ENCODE measurements around the gene C2orf72. TPM values are rescaled to one million over a fixed set of nuclear protein-coding genes. Genes with fewer than 3 reads are reported as not detected.

The C2orf72 gene
- total RNA-seq, 1 experiment from 2014 or later, result 0.40 TPM

Other genes with a start within 250 kb of the C2orf72 start
- 111 and 113 TPM in 2 replicates for gene ITM2C, start 172.6 kb upstream of the C2orf72 start, total RNA-seq (2014; rRNA removed)
- 0.07 and 0.81 TPM in 2 replicates for gene GPR55, start 112.3 kb upstream of the C2orf72 start, total RNA-seq (2014; rRNA removed)
- gene SPATA3, start 41.4 kb upstream of the C2orf72 start, total RNA-seq (2014; rRNA removed), result not detected in 2 replicates
- 154 and 208 TPM in 2 replicates for gene PSMD1, start 19.3 kb downstream of the C2orf72 start, total RNA-seq (2014; rRNA removed)
- not detected in 2 replicates for gene HTR2B, start 87.5 kb downstream of the C2orf72 start, total RNA-seq (2014; rRNA removed)
- gene ARMC9, start 161.1 kb downstream of the C2orf72 start, total RNA-seq (2014; rRNA removed), result 12.8 and 23.4 TPM in 2 replicates